Ovary (tissue), 9 donors: Measurements from ENCODE around the gene SOX12. TPM values are rescaled to one million over a fixed set of nuclear protein-coding genes. Genes with fewer than 3 reads are reported as not detected.

Experiments used
- DNase-seq, 5 donors: peaks; one replicate each; pipeline ENCODE4 v3.0.0-alpha.2; 2019 to 2020
- H3K27ac ChIP-seq, 2 donors: fragments of 200-600 bp; one replicate each; pipeline versions ENCODE4 v1.5.1 to v1.8.0; 2019 to 2022
- H3K27me3 ChIP-seq: fragments of 200-600 bp; one replicate; pipeline ENCODE4 v1.8.0; 2022
- H3K36me3 ChIP-seq: fragments of 200-600 bp; sonication (generic); one replicate; pipeline ENCODE4 v1.5.1; 2019
- H3K4me1 ChIP-seq: one replicate; pipeline ENCODE4 v1.8.1; 2013; ENCODE audit warnings: mild to moderate bottlenecking, moderate library complexity; ENCODE audit not compliant: insufficient read depth
- H3K4me3 ChIP-seq: fragments of 200-600 bp; sonication (generic); one replicate; pipeline ENCODE4 v1.5.1; 2017
- H3K9me3 ChIP-seq, 2 donors: fragments of 200-600 bp in 1 of 2; sonication (generic) in 1 of 2; one replicate each; pipeline versions ENCODE4 v1.5.1 to v1.8.1; 2013 to 2019; ENCODE audit warnings: mild to moderate bottlenecking in 1 of 2, moderate library complexity in 1 of 2
- CTCF ChIP-seq, 3 donors: fragments of 450-650 bp in 2 of 3; fragments of 200-600 bp in 1 of 3; IDR thresholded peaks; one replicate each; pipeline versions ENCODE4 v1.5.1 to v1.8.0; 2016 to 2022; ENCODE audit warnings: antibody characterized with exemption in 3 of 3, mild to moderate bottlenecking in 1 of 3
- EP300 ChIP-seq: sonication (generic); formaldehyde crosslinking; IDR thresholded peaks from one replicate; pipeline ENCODE4 v1.6.1; 2017; ENCODE audit warnings: antibody characterized with exemption
- POLR2A ChIP-seq: fragments of 450-650 bp; IDR thresholded peaks from one replicate; pipeline ENCODE4 v1.6.1; 2017; ENCODE audit warnings: antibody characterized with exemption, mild to moderate bottlenecking, moderate library complexity
- WGBS, 3 donors: extraction: QIAGEN DNeasy Blood & Tissue Kit in 1 of 3; methylation state at CpG; one replicate each; pipeline versions ENCODE4 v1.1.5 to v1.1.7; 2013 to 2017; 5-methylcytosine and 5-hydroxymethylcytosine counted together
- intact Hi-C, 4 donors: fragments of 100-400 bp; cut with DNase I; formaldehyde crosslinking; loops; one replicate each; pipeline versions ENCODE4 v1.11.0 to v1.15.1; 2022 to 2023
- polyA plus RNA-seq, 2 donors: library from polyadenylated mRNA; stranded (reverse); fragments of 200-250 nt in 1 of 2; fragments of 350-450 nt in 1 of 2; fragmentation: Illumina TruSeq in 1 of 2; extraction: RNeasy Lipid Tissue Mini Kit (QIAGEN cat#74804) in 1 of 2; gene quantifications; one replicate each; pipeline ENCODE4 v1.2.3, GENCODE V29; 2013 to 2014
- total RNA-seq, 7 donors: library from RNA; depleted of rRNA in 2 of 7; stranded (reverse); fragments of >200 nt in 2 of 7; fragmentation: NEBNext Ultra II Directional in 3 of 7; extraction: Animal tissue kit (Norgen Biotek cat#: 25700) in 3 of 7; gene quantifications; one replicate each; pipeline versions ENCODE4 v1.1.0 to v1.2.4, GENCODE V29; 2016 to 2023
- donor health status: DM: no; HTN: no; CAD: no; lungs with moderate emphysema.
- donor health status: DM: no; HTN: no; CAD: no.
- donor health status: Bipolar disorder and iron deficiency.
- donor health status: DM: yes; HTN: yes; CAD: no.
- donor health status: DM: no; HTN: no; CAD: no.
- donor health status: DM: yes; HTN: yes; CAD: no.

Gene SOX12
- total and polyA plus RNA-seq, 9 donors, result 4.1 to 34.1 (median 21.3) TPM

GRCh38 chr20:309306-309840, 16.0 kb upstream of the SOX12 start:
- WGBS, 3 donors, result 0 to 1% (median 1%) methylated on average over 6 of the region's 6 CpGs
- intact Hi-C loops, result no loop called here
- H3K9me3 ChIP-seq, result no peaks in the 10 kb centered on the region
- no peaks in the 10 kb centered on the region for H3K36me3 ChIP-seq
- DNase-seq, result no peak
- TF ChIP-seq CTCF (IDR thresholded peaks at IDR 0.05), result no peak
- no peak for TF ChIP-seq POLR2A
- TF ChIP-seq EP300, result no peak
- H3K27ac ChIP-seq, result peak overlapping the region; percentile 56 to 91
- no peaks in the 10 kb centered on the region for H3K27me3 ChIP-seq
- H3K4me1 ChIP-seq, result no peaks in the 10 kb centered on the region
- peak overlapping the region; percentile 51 for H3K4me3 ChIP-seq

GRCh38 chr20:309841-310644, 15.3 kb upstream of the SOX12 start:
- peak overlapping the region; percentile 51 for H3K4me3 ChIP-seq
- H3K9me3 ChIP-seq, result no peaks in the 10 kb centered on the region
- intact Hi-C loops, result no loop called here
- DNase-seq, result peak; percentile 98 to 99 (median 99)
- no peaks in the 10 kb centered on the region for H3K4me1 ChIP-seq
- no peaks in the 10 kb centered on the region for H3K27me3 ChIP-seq
- no peaks in the 10 kb centered on the region for H3K36me3 ChIP-seq
- peak overlapping the region; percentile 56 to 91 for H3K27ac ChIP-seq
- WGBS, 3 donors, result 1% methylated on average over 30 to 31 of the region's 31 CpGs
- TF ChIP-seq POLR2A (no peak), EP300 (peak; percentile 15), CTCF (IDR thresholded peaks at IDR 0.05) (no peak)

GRCh38 chr20:310645-311044, 14.7 kb upstream of the SOX12 start:
- WGBS, 3 donors, result 0 to 2% (median 1%) methylated on average over 7 of the region's 7 CpGs

GRCh38 chr20:311609-312008, 13.7 kb upstream of the SOX12 start:
- Histone ChIP-seq H3K27me3 (no peaks in the 10 kb centered on the region), H3K9me3 (no peaks in the 10 kb centered on the region), H3K27ac (no peak overlapping the region), H3K4me3 (no peak overlapping the region), H3K4me1 (no peaks in the 10 kb centered on the region), H3K36me3 (no peaks in the 10 kb centered on the region)
- TF ChIP-seq CTCF (IDR thresholded peaks at IDR 0.05), result no peak
- no peak for TF ChIP-seq EP300
- no peak for TF ChIP-seq POLR2A
- intact Hi-C loops, result no loop called here
- WGBS, 3 donors, result 86 to 92% (median 88%) methylated on average over 7 of the region's 7 CpGs
- peak in 1 of 5 donors; percentile 23 for DNase-seq

More at GRCh38 chr20:310645-311044, 14.7 kb upstream of the SOX12 start:
- Histone ChIP-seq H3K9me3 (no peaks in the 10 kb centered on the region), H3K4me3 (no peak overlapping the region), H3K4me1 (no peaks in the 10 kb centered on the region), H3K27ac (peak overlapping the region in 1 of 2 donors; percentile 91), H3K36me3 (no peaks in the 10 kb centered on the region), H3K27me3 (no peaks in the 10 kb centered on the region)
- intact Hi-C loops, result no loop called here
- DNase-seq, result no peak
- TF ChIP-seq POLR2A, result no peak
- no peak for TF ChIP-seq EP300
- TF ChIP-seq CTCF (IDR thresholded peaks at IDR 0.05), result no peak
